ENCODE results near the gene ELOVL2.

GRCh38 chr6:10981409-10981808, 62.7 kb downstream of the ELOVL2 start:
- TF ChIP-seq, protein P1, sequence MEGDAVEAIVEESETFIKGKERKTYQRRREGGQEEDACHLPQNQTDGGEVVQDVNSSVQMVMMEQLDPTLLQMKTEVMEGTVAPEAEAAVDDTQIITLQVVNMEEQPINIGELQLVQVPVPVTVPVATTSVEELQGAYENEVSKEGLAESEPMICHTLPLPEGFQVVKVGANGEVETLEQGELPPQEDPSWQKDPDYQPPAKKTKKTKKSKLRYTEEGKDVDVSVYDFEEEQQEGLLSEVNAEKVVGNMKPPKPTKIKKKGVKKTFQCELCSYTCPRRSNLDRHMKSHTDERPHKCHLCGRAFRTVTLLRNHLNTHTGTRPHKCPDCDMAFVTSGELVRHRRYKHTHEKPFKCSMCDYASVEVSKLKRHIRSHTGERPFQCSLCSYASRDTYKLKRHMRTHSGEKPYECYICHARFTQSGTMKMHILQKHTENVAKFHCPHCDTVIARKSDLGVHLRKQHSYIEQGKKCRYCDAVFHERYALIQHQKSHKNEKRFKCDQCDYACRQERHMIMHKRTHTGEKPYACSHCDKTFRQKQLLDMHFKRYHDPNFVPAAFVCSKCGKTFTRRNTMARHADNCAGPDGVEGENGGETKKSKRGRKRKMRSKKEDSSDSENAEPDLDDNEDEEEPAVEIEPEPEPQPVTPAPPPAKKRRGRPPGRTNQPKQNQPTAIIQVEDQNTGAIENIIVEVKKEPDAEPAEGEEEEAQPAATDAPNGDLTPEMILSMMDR (IDR thresholded peaks at IDR 0.05; ENCODE audit: insufficient read depth, low read length, poor library complexity, severe bottlenecking) = no peak
- no peak for TF ChIP-seq EZH2phosphoT487 (conservative IDR thresholded peaks at IDR 0.05; ENCODE audit: low read length)

Measured in SU-DHL-6 (cell line).